SH-SY5Y (cell line): ENCODE measurements around the gene ETS1.

Source experiments
- GATA2 ChIP-seq: IDR thresholded peaks from 2 replicates; pipeline ENCODE4 v1.6.1; 2011; ENCODE audit warnings: mild to moderate bottlenecking, low read depth, low read length
- GATA3 ChIP-seq: IDR thresholded peaks from 2 replicates; pipeline ENCODE4 v1.6.1; 2011; ENCODE audit warnings: low read depth, mild to moderate bottlenecking, low read length, moderate library complexity

ETS1 gene

DNA sequence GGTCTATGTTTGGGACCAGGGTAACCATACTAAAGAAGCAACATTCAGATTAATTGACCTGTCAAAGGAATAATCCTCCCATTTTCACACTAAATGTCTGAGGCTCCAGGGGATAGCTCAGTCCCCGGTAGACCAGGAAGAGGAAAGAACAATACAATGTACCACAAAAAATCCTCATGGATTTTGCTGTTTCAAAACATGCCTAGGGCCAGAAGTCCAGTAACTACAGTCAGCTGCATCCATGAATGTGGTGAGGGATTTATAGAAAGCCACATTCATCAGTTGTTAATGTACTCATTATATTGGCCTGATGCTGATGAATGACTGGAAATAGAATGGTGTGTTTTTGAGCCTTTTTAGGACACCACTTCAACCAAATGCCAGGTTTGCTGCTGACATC, 6.9 kb upstream of the ETS1 start:
- TF ChIP-seq GATA2, result no peak
- no peak for TF ChIP-seq GATA3

DNA sequence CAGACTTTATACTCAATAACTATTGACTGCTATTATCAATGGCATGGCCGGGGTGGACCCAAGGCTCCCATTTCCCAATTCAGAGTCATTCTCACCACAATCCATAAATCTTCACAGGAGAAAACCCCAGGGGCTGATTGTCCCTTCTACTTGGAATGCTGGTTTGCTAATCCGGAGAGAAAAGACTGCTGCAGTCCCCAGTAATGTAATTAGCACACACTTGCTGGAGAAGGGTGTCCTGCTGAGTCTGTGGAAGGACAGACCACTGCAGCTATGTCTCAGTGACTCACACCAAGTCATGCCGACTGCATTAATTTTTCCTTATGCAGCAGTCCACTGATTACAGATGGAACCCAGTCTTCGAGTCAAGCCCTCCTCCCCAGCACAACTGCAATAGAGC, 5.9 kb upstream of the ETS1 start:
- TF ChIP-seq GATA3 (no peak), GATA2 (no peak)

GRCh38 chr11:128592454-128592853, 5.1 kb upstream of the ETS1 start:
- TF ChIP-seq GATA2, result no peak
- no peak for TF ChIP-seq GATA3

- TF ChIP-seq GATA2, result no peak
- TF ChIP-seq GATA3, result no peak
Observed at GRCh38 chr11:128590587-128590986, 3.2 kb upstream of the ETS1 start.

GRCh38 chr11:128589998-128590397, 2.6 kb upstream of the ETS1 start:
- TF ChIP-seq GATA2, result no peak
- TF ChIP-seq GATA3, result no peak

DNA sequence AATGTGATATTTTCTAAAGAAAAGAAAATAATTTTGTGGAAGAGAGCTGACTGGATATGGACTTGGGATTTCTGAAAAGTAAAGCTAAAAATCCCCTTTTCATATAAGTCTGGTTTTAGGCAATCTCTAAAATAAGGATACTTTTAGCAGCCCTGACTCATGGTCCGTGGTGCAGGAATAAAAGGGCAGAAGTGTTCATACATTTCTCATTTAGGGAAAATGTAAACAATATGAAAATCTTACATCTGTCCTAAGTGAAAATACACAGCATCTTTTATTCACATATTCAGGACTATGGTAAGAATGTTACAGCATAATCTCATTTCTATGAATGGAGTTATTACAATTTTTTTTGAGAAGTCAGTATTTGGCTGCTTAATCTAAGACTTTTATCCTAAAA, 735 bp upstream of the ETS1 start:
- TF ChIP-seq GATA2 (no peak), GATA3 (no peak)

DNA sequence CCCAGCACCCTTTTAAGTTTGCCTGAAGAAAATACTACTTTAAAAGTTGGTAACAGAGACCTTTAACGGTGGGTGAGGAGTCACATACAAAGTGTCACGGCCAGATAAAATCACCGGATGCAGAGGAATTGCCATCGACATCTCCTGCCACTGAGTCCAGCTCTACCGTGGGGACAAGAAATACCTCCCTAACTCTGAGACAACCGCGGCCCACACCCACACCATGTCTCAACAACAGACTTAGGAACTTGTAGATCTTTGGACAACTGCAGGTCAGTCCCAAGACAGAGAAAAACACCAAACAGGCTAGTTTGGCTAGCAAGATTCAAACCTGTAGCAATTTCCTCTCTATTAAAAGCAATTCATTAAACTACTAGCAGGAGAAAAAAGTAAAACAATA, 669 bp downstream of the ETS1 start:
- TF ChIP-seq GATA2 (no peak), GATA3 (no peak)

DNA sequence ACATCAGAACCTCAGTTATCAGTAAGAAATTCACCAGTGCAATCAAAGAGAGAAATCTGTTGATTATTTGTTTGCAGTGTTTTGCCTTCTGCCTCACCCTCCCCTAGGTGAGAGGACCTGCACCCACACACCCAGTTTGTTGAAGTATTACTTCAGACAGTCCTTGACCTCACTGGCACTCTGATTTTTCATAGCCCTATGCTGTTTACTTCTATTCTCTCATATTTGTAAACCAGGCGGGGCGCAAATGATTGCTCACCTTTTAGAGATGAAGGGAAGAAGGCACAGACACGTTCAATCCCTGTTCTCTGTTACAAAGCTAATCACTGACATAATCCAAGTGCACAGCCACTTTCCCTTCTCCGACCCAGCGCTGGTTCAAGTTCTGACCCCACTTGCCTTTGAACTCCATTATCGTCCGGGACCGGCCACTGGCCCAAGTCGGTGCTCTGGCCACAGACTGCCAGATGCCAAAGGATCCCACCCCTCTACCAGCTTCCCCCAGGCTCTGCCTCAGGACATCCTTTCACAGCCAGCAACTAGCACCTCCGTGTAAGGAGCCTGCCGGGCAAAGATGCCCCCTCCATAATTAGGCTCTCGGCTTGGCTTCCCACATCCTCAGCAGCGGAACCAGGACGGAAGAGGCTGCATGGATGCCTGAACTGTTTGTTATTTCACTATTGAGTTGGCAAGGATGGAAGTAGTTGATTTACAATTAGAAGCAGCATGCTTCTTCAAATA, 1.7 kb downstream of the ETS1 start:
- TF ChIP-seq GATA2 (no peak), GATA3 (no peak)

- TF ChIP-seq GATA3, result no peak
- no peak for TF ChIP-seq GATA2
Observed at GRCh38 chr11:128584253-128584652, 3.1 kb downstream of the ETS1 start.

DNA sequence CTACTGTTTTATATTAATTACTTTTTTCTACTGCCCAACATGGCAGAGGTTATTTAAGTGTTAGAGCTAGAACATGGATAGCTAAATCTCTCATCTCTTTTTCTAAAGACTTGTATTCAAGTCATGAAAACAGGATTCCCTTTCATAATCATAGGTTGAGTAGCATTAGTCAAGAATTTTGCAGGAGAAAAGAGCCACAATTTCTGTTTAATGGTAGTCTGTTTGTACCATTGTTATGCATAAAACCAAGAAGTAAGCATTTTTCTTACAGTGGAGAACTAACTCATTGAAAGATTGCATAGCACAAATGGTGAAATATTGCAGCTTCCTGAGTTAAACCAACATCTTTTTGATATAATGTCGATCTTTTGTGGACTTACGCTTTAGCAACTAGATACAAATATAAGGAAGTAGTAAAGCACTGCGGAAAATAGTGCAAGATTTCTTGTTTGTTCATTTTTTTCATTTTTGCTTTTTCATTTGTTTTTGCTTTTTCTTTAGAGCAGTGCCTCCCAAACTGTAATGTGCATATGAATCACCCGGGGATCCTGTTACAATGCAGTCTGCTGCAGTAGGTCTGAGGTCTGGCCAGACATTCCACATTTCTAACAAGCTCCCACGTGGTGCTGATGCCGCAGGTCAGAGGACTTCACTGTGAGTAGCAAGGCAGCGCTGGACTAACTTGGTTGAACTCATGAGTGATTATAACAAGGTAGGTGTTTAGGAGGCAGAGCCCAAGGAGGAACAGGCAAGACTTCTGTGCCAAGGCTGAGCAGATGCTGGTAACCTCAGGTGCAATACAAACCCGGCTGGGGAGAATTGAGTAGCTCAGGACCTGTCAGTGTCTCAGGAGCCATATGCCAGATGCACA, 4.6 kb downstream of the ETS1 start:
- no peak for TF ChIP-seq GATA3
- TF ChIP-seq GATA2, result no peak

GRCh38 chr11:128581561-128582272, 5.6 kb downstream of the ETS1 start:
- no peak for TF ChIP-seq GATA2
- no peak for TF ChIP-seq GATA3

GRCh38 chr11:128580612-128581011, 6.7 kb downstream of the ETS1 start:
- TF ChIP-seq GATA3 (no peak), GATA2 (no peak)

- TF ChIP-seq GATA2, result no peak
- TF ChIP-seq GATA3, result no peak
Observed at GRCh38 chr11:128579798-128580504, 7.4 kb downstream of the ETS1 start.

DNA sequence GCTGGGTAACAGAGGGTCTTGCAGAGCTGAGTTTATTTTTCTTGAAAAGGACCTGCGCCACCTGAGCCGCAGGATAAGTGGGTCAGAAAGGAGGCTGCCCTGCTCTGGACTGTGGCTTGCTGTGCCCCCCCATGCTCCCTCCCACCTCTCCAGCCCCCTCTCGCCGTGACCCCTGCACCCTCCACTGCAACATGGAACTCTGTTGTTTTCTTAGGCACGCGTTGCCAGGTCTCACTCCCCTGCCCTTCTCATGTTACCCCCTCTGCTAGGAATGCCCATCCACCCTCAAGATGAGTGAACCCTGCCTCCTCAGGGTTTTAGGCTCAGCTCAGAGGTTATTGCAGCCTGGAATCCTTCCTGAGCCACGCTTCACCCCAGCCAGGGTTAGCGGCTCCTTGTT, 10.8 kb downstream of the ETS1 start:
- TF ChIP-seq GATA2 (no peak), GATA3 (no peak)
